Keratinocyte (primary cell): ENCODE measurements around the gene IGFL1.

Source experiments
- EZH2 ChIP-seq: IDR thresholded peaks from one replicate; pipeline ENCODE4 v1.6.1; 2012; ENCODE audit warnings: inconsistent platforms, mild to moderate bottlenecking, low read length, moderate library complexity
- TF ChIP-seq, protein P1 (sequence below), 3 experiments: IDR thresholded peaks in 1 of 3; conservative IDR thresholded peaks in 1 of 3; optimal IDR thresholded peaks in 1 of 3; 2 replicates in 2 of 3; 3 replicates in 1 of 3; pipeline versions ENCODE3 to v1.5.1; 2011; ENCODE audit warnings: low read length in 3 of 3, mild to moderate bottlenecking in 3 of 3, moderate library complexity in 2 of 3, control low read depth in 1 of 3, inconsistent platforms in 1 of 3; ENCODE audit not compliant: insufficient read depth in 2 of 3; ENCODE audit errors: extremely low read depth in 1 of 3

DNA sequence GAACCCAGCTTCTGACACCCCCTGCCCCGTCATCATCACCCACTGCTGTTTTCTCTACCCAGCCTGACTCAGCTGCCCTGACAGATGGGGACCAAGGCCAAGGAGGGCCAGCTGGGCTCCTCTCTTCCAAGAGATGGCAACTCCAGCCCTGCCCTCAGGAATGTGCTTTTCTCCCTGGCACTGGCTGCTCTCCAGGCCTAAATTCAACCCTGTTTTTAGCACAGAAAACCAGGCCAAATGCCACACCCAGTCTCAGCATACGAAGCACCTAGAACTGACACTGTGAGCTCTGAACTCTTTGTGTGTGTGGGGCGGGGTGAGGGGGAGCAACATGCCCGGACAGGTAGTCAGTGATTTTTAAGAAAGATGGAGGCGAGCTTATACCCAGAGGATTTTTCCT lies 23.4 kb upstream of the IGFL1 start:
- TF ChIP-seq, protein P1, sequence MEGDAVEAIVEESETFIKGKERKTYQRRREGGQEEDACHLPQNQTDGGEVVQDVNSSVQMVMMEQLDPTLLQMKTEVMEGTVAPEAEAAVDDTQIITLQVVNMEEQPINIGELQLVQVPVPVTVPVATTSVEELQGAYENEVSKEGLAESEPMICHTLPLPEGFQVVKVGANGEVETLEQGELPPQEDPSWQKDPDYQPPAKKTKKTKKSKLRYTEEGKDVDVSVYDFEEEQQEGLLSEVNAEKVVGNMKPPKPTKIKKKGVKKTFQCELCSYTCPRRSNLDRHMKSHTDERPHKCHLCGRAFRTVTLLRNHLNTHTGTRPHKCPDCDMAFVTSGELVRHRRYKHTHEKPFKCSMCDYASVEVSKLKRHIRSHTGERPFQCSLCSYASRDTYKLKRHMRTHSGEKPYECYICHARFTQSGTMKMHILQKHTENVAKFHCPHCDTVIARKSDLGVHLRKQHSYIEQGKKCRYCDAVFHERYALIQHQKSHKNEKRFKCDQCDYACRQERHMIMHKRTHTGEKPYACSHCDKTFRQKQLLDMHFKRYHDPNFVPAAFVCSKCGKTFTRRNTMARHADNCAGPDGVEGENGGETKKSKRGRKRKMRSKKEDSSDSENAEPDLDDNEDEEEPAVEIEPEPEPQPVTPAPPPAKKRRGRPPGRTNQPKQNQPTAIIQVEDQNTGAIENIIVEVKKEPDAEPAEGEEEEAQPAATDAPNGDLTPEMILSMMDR (optimal IDR thresholded peaks at IDR 0.05 in 1 of 3, IDR thresholded peaks at IDR 0.05 in 1 of 3, conservative IDR thresholded peaks at IDR 0.05 in 1 of 3; ENCODE audit: extremely low read depth in 1 of 3, insufficient read depth in 2 of 3, low read length in 3 of 3), result no peak
- TF ChIP-seq EZH2, result no peak
